Measurements from ENCODE around the gene ZNF366. TPM values are rescaled to one million over a fixed set of nuclear protein-coding genes. Genes with fewer than 3 reads are reported as not detected.
"Not testable (repeated sequence)": the region's sequence is repeated elsewhere in the genome, so short reads cannot be mapped to it uniquely, and the experiment has no call there.

The ZNF366 gene
- total RNA-seq, 1 donor from 2014 or later = 3.1 TPM

DNA sequence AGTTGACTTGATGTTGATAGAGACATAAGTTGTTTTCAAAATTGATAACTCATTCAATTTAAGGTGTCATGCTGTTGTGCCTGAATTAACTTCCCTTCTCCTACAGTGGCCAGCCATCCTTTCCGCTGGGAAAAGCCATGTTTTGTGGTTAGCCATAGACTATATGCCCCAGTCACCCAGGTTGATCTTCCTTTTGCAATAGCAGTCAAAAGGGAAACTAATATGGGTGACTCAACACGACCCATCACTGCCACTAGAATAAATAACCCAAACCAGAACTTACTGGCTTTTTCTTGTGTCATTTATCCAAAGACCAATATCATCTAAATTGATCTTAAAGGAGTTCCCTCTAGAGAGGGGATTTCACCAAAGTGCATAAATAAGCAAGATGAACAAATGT, 99.7 kb downstream of the ZNF366 start:
- DNase-seq (ENCODE audit: low spot score) = no peak

DNA sequence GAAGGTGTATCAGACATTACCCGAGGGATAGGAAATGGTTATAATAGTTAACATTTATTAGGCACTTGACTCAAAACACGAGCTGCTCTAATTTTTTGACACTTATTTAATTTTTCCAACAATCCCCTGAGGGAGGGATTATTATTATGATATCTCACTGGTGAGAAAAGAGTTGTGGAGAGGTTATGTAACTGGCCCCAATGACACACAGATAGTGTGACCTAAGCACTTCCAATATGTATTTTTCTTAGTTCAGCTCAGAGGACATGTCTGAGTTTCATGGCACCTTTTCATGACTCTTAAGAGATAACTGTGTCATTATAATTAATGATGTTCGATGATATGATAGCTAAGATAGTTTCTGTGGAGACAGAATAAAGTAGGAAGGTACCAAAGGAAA, 100.1 kb downstream of the ZNF366 start:
- no peak for DNase-seq (ENCODE audit: low spot score)

DNA sequence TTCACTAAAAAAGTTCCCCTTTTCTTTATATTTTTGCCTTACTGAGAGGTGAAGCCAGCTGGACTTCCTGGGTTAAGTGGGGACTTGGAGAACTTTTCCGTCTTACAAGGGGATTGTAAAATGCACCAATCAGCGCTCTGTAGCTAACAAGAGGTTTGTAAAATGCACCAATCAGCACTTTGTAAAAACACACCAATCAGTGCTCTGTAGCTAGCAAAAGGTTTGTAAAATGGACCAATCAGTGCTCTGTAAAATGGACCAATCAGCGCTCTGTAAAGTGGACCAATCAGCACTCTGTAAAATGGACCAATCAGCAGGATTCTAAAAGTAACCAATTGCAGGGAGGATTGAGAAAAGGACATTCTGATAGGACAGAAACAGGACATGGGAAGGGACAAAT, 102.4 kb downstream of the ZNF366 start:
- DNase-seq (ENCODE audit: low spot score) = not testable (repeated sequence)

DNA sequence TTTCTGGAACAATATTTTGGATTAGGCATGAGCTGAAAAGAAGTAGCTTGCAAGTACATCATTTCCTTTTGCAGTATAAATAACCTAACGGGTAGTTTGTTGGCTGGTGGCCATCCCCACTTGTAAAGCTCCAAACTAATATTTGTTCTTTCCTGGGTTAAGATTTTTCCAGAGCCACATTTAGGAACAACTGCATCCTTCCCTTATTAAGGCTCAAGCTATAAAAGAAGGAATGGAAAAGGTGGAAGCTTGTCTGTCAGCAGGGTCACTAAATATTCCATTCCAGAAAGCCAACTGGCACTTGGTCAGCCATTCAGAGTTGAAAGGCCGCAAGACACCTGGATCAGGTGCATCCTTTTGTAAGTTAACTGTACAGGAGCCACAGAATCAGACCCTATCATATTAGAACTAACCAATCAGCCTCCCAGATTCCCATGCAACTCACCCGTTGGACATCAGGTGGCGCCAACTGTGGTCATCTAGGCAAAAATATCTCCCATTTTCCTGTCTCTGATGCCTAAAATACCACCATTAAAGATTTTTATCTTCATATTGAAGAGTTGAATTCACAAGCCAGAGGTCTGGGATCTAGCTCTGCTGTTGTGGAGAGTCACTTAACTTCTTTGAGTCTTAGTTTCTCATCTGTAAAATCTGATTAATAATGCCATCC, 104.1 kb downstream of the ZNF366 start:
- DNase-seq (ENCODE audit: low spot score) = peak; percentile 19

DNA sequence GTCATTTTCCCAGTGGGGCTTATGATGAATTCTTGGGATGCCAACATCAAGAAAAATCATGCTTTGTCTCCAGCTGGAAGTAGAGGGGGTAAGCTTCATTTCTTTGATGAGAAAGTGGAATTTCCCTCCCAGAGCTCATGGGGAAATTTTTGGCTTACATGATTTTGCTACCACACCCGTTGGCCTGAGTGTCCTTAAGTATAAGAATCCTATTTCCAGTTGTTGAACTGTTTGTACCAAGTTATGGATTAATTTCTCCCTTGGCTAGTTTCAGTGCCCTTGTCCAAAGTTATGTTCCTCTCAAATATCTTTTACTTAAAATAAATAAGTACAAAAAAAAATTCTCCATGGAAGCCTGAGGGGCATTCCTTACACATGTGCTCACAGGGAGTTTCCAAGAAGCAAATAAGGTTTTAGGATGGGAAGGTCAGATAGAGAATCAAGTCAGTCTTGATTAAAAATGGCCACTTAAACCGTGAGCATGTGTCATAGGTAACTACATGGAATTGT, 104.8 kb downstream of the ZNF366 start:
- DNase-seq (ENCODE audit: low spot score) = no peak

DNA sequence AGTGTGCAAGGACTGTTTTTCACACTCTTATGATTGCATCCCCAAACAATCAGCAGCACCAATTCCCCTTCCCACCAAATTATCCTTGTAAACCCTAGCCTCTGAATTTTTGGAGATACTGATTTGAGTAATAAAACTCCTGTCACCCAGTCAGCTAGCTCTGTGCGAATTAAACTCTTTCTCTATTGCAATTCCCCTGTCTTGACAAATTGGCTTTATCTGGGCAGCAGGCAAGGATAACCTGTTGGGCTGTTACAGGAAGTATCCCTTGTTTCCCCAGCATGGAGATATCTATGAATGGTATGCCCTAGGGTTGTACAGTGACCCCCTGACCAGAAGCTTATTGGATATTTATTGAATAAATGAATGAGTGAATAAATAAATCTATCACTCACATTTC, 106.3 kb downstream of the ZNF366 start:
- DNase-seq (ENCODE audit: low spot score) = no peak

DNA sequence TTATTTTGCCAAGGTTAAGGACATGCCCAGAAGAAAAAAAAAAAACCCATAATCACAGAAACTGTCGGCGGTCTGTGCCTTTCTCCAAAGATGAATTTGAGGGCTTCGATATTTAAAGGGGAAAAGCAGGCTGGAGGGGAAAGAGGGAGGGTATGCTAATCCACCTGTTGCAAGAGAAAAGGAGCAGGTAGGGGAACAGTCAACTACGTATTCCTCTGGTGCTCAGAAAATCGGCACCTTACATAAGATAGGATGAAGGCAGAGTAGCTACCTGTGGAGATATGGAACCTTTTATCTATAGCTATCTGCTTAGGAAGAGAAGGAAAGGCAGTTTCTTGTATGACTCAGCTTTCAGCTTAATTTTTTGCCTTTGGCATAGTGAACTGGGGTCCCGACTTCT, 109.4 kb downstream of the ZNF366 start:
- DNase-seq (ENCODE audit: low spot score) = no peak

DNA sequence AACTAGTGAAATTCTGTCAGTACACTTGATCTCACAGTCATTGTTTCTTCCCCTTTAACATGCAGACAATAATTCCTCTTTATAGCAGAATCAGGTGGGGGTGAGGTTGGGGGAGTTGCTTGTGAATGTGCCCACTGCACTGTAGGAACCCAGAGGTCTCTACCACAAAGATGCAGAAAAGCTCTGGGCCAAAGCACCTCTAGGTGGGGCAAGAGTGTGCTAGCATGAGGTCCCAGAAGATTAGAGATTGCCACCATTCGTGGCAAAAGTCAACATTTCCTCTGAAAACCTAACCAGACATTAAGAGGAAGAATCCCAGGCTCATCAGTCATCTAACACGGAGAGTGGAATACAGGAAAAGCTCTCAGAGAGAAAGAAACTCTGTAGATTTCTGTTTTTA, 112.5 kb downstream of the ZNF366 start:
- DNase-seq (ENCODE audit: low spot score) = no peak

DNA sequence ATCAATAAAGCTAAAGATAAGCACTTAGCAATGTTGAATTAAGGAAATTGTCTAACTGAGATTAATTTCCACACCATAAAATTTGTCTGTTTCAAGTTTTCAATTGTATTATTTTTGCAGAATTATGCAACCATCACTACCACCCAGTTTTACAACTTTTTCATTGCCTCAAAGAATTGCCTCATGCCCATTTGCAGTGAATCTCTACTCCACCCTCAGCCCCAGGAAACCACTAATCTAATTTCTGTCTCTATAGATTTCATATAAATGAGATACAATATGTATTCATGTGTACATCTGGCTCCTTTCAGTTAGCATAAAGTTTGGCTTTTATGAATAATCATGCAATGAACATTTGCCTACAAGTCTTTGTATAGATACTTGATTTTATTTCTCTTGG, 114.2 kb downstream of the ZNF366 start:
- DNase-seq (ENCODE audit: low spot score) = no peak

Other genes starting within 250 kb of the ZNF366 start
- gene MRPS27, start 187.2 kb downstream of the ZNF366 start, total RNA-seq = 35.3 TPM
- 7.7 TPM for gene PTCD2, start 187.0 kb downstream of the ZNF366 start, total RNA-seq

Data from mucosa of gallbladder (tissue), 1 donor.